ENCODE measurements around the gene MMS22L.

Gene MMS22L

GRCh38 chr6:97133067-97133466 lies 149.9 kb downstream of the MMS22L start:
- no peak for TF ChIP-seq REST (IDR thresholded peaks at IDR 0.05; ENCODE audit: insufficient replicate concordance, low read depth)
- TF ChIP-seq CTCF (IDR thresholded peaks at IDR 0.05; ENCODE audit: insufficient read depth, low read length): no peak
- TF ChIP-seq POLR2AphosphoS5 (IDR thresholded peaks at IDR 0.05; ENCODE audit: low read depth): no peak
- no peak for TF ChIP-seq SPI1 (IDR thresholded peaks at IDR 0.05; ENCODE audit: borderline replicate concordance, low read depth)
- TF ChIP-seq GABPA (IDR thresholded peaks at IDR 0.05; ENCODE audit: low read depth): no peak
- peak in 1 of 2 experiments; percentile 15 for DNase-seq (ENCODE audit: low read depth in 1 of 2, low spot score in 1 of 2)
- H3K27me3 ChIP-seq (ENCODE audit: insufficient read depth, poor library complexity, severe bottlenecking): no peaks in the 10 kb centered on the region

GRCh38 chr6:97129106-97129505 lies 153.9 kb downstream of the MMS22L start:
- Histone ChIP-seq H3K4me3 (replicated peaks; ENCODE audit: insufficient read depth, low read length) (no peak overlapping the region), H3K27me3 (ENCODE audit: insufficient read depth, poor library complexity, severe bottlenecking) (no peaks in the 10 kb centered on the region), H3K27ac (replicated peaks) (no peak overlapping the region)
- no peak for DNase-seq (ENCODE audit: low read depth in 1 of 2, low spot score in 1 of 2)
- no peak for TF ChIP-seq SPI1 (IDR thresholded peaks at IDR 0.05; ENCODE audit: borderline replicate concordance, low read depth)
- TF ChIP-seq POLR2AphosphoS5 (IDR thresholded peaks at IDR 0.05; ENCODE audit: low read depth): no peak
- TF ChIP-seq GABPA (IDR thresholded peaks at IDR 0.05; ENCODE audit: low read depth): no peak
- TF ChIP-seq REST (IDR thresholded peaks at IDR 0.05; ENCODE audit: insufficient replicate concordance, low read depth): no peak
- TF ChIP-seq CTCF (IDR thresholded peaks at IDR 0.05; ENCODE audit: insufficient read depth, low read length): no peak

More at GRCh38 chr6:97133067-97133466, 149.9 kb downstream of the MMS22L start:
- no peak overlapping the region for H3K4me3 ChIP-seq (replicated peaks; ENCODE audit: insufficient read depth, low read length)
- H3K27ac ChIP-seq (replicated peaks): 0 out of 2 replicates have a peak overlapping the region, but pooled peaks have one; percentile 18

GRCh38 chr6:97128507-97128906 lies 154.5 kb downstream of the MMS22L start:
- TF ChIP-seq CTCF (IDR thresholded peaks at IDR 0.05; ENCODE audit: insufficient read depth, low read length) (no peak), REST (IDR thresholded peaks at IDR 0.05; ENCODE audit: insufficient replicate concordance, low read depth) (no peak), POLR2AphosphoS5 (IDR thresholded peaks at IDR 0.05; ENCODE audit: low read depth) (no peak), GABPA (IDR thresholded peaks at IDR 0.05; ENCODE audit: low read depth) (no peak), SPI1 (IDR thresholded peaks at IDR 0.05; ENCODE audit: borderline replicate concordance, low read depth) (no peak)
- no peak overlapping the region for H3K4me3 ChIP-seq (replicated peaks; ENCODE audit: insufficient read depth, low read length)
- no peak overlapping the region for H3K27ac ChIP-seq (replicated peaks)
- DNase-seq (ENCODE audit: low read depth in 1 of 2, low spot score in 1 of 2): no peak
- H3K27me3 ChIP-seq (ENCODE audit: insufficient read depth, poor library complexity, severe bottlenecking): no peaks in the 10 kb centered on the region

Data from HL-60 (cell line).